RWPE2 (cell line): ENCODE measurements around the gene SNW1.
"Not testable (repeated sequence)": the region's sequence is repeated elsewhere in the genome, so short reads cannot be mapped to it uniquely, and the experiment has no call there.

ENCODE experiments used
- ATAC-seq: fragments of 200-7000 bp; cut with Tn5 transposase; 3 replicates; pipeline ENCODE4 v1.9.1; 2021; ENCODE audit warnings: low read depth
- DNase-seq: peaks from one replicate; pipeline ENCODE4 v3.0.0-alpha.2; 2020; ENCODE audit warnings: low spot score
- H3K27ac ChIP-seq: fragments of 450-650 bp; 2 replicates; pipeline ENCODE4 v1.5.1; 2017; ENCODE audit warnings: mild to moderate bottlenecking; ENCODE audit not compliant: poor library complexity, severe bottlenecking
- H3K27me3 ChIP-seq: fragments of 250-450 bp; sonication (Bioruptor Pico); 2 replicates; pipeline ENCODE4 v1.5.1; 2021; ENCODE audit warnings: mild to moderate bottlenecking, moderate library complexity; ENCODE audit not compliant: insufficient read depth, poor library complexity, severe bottlenecking
- H3K36me3 ChIP-seq: fragments of 250-450 bp; sonication (Bioruptor Pico); 2 replicates; pipeline ENCODE4 v1.5.1; 2020; ENCODE audit warnings: low read depth, mild to moderate bottlenecking, moderate library complexity
- H3K4me1 ChIP-seq: fragments of 250-450 bp; sonication (Bioruptor Pico); 2 replicates; pipeline ENCODE4 v1.5.1; 2021; ENCODE audit warnings: mild to moderate bottlenecking, moderate library complexity; ENCODE audit not compliant: insufficient read depth, poor library complexity, severe bottlenecking
- H3K4me3 ChIP-seq: fragments of 250-450 bp; sonication (Bioruptor Pico); 2 replicates; pipeline ENCODE4 v1.5.1; 2021; ENCODE audit warnings: mild to moderate bottlenecking, moderate library complexity; ENCODE audit not compliant: severe bottlenecking
- H3K9me3 ChIP-seq: fragments of 250-450 bp; sonication (Bioruptor Pico); 2 replicates; pipeline ENCODE4 v1.5.1; 2021; ENCODE audit warnings: mild to moderate bottlenecking, moderate library complexity; ENCODE audit not compliant: severe bottlenecking
- CTCF ChIP-seq: fragments of 450-650 bp; IDR thresholded peaks from one replicate; pipeline ENCODE4 v1.5.1; 2017; ENCODE audit warnings: mild to moderate bottlenecking, moderate library complexity; ENCODE audit not compliant: poor library complexity, severe bottlenecking

SNW1 gene

DNA sequence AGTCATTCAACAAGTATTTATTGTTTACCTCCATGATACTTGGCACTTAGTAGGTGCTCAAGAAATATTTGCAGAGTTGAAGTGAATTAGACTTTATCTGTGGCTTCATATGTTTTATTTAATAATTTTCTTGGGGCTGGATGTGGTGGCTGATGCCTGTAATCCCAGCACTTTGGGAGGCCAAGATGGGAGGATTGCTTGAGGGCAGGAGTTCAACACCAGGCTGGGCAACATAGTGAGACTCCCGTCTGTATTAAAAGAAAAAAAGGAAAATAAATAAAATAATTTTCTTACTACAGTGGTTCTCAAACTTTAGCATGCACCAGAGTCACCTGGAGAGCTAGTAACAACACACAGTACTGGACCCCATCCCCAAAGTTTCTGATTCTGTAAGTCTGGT lies 39.9 kb upstream of the SNW1 start:
- Histone ChIP-seq H3K27me3 (no peaks in the 10 kb centered on the region), H3K9me3 (no peaks in the 10 kb centered on the region), H3K27ac (no peak overlapping the region), H3K4me3 (peak overlapping the region; percentile 54), H3K36me3 (no peaks in the 10 kb centered on the region), H3K4me1 (peaks cover 4% of the 10 kb centered on the region)
- no peak for TF ChIP-seq CTCF
- DNase-seq (no peak), ATAC-seq (no peak)

- Histone ChIP-seq H3K4me3 (peak within 1 kb of the TSS; percentile 54), H3K9me3 (no peaks in the 10 kb centered on the region), H3K4me1 (peaks cover 4% of the 10 kb centered on the region), H3K36me3 (no peaks in the 10 kb centered on the region), H3K27ac (peak within 1 kb of the TSS; percentile 16), H3K27me3 (no peaks in the 10 kb centered on the region)
- TF ChIP-seq CTCF = peak; percentile 40
- ATAC-seq (peak; percentile 88), DNase-seq (peak; percentile 92)
Observed at GRCh38 chr14:77799863-77800730, 39.1 kb upstream of the SNW1 start, which contains the start of gene ADCK1. Gene ADCK1, plus strand, starts transcription at chr14:77800109. Its CDS starts 18,870 bp downstream, at chr14:77818979.

DNA sequence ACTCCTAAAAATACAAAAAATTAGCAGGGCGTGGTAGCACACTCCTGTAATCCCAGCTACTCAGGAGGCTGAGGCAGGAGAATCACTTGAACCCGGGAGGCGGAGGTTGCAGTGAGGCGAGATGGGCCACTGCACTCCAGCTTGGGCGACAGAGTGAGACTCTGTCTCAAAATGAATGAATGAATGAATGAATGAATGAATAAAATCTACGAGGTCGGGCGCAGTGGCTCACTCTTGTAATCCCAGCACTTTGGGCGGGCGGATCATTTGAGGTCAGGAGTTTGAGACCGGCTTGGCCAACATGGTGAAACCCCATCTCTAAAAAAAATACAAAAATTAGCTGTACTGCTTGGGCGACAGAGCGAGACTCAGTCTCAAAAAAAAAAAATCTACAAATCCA lies 38.5 kb upstream of the SNW1 start:
- not testable (repeated sequence) for DNase-seq, ATAC-seq, H3K9me3 ChIP-seq, H3K27me3 ChIP-seq, H3K36me3 ChIP-seq, H3K4me1 ChIP-seq, H3K27ac ChIP-seq
- peak overlapping the region; percentile 54 for H3K4me3 ChIP-seq

GRCh38 chr14:77794357-77794756 lies 33.4 kb upstream of the SNW1 start:
- peaks cover 4% of the 10 kb centered on the region for H3K4me1 ChIP-seq
- ATAC-seq (no peak), DNase-seq (no peak)
- H3K36me3 ChIP-seq = no peaks in the 10 kb centered on the region
- H3K27me3 ChIP-seq = no peaks in the 10 kb centered on the region
- H3K27ac ChIP-seq = no peak overlapping the region
- no peak for TF ChIP-seq CTCF
- no peak overlapping the region for H3K4me3 ChIP-seq
- H3K9me3 ChIP-seq = no peaks in the 10 kb centered on the region

GRCh38 chr14:77793255-77793654 lies 32.3 kb upstream of the SNW1 start:
- not testable (repeated sequence) for DNase-seq, H3K27me3 ChIP-seq, H3K9me3 ChIP-seq, H3K36me3 ChIP-seq, ATAC-seq, H3K27ac ChIP-seq, H3K4me3 ChIP-seq, H3K4me1 ChIP-seq

DNA sequence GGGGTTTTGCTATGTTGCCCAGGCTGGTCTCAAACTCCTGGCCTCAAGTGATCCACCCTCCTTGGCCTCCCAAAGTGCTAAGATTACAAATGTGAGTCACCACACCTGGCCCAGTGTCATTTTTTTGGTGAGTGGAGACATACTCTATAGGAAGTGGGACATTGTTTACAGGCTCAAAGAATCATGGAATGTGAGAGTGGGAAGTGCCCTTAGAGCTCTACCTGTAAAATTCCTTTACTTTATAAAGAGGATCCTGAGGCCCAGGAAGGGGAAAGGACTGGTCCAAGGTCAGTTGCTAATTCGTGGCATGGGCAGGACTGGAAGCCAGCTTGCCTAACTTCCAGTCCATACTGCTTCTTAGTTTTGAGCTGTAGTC lies 30.3 kb upstream of the SNW1 start:
- Histone ChIP-seq H3K36me3 (no peaks in the 10 kb centered on the region), H3K4me1 (peaks cover 4% of the 10 kb centered on the region), H3K9me3 (no peaks in the 10 kb centered on the region), H3K27me3 (no peaks in the 10 kb centered on the region), H3K27ac (no peak overlapping the region), H3K4me3 (no peak overlapping the region)
- ATAC-seq (no peak), DNase-seq (no peak)
- no peak for TF ChIP-seq CTCF
